Suprapubic skin (tissue), 3 donors: ENCODE data around the gene LPAR5.

Experiments used
- CTCF ChIP-seq, 2 donors: fragments of 200-600 bp in 1 of 2; fragments of 450-650 bp in 1 of 2; sonication (generic) in 1 of 2; IDR thresholded peaks; one replicate each; pipeline ENCODE4 v1.5.1; 2016 to 2019; ENCODE audit warnings: antibody characterized with exemption in 2 of 2, mild to moderate bottlenecking in 1 of 2, moderate library complexity in 1 of 2
- EP300 ChIP-seq: sonication (generic); formaldehyde crosslinking; IDR thresholded peaks from one replicate; pipeline ENCODE4 v1.6.1; 2017; ENCODE audit warnings: antibody characterized with exemption
- POLR2A ChIP-seq, 2 donors: fragments of 450-650 bp; IDR thresholded peaks; one replicate each; pipeline ENCODE4 v1.6.1; 2017; ENCODE audit warnings: antibody characterized with exemption in 2 of 2, mild to moderate bottlenecking in 2 of 2, moderate library complexity in 2 of 2

- no peak for TF ChIP-seq CTCF (IDR thresholded peaks at IDR 0.05)
- no peak for TF ChIP-seq EP300
- TF ChIP-seq POLR2A (IDR thresholded peaks at IDR 0.05) = no peak
These were observed 27.0 kb downstream of the LPAR5 start for GRCh38 chr12:6608592-6609281.
